K562 (cell line): ENCODE results near the gene METRNL. TPM values are rescaled to one million over a fixed set of nuclear protein-coding genes. Genes with fewer than 3 reads are reported as not detected.

Source experiments
- ATAC-seq: fragments of 200-7000 bp; cut with Tn5 transposase; 3 replicates; pipeline ENCODE4 v1.9.1; 2020; ENCODE audit warnings: moderate library complexity
- BruUV-seq: library from RNA; stranded (reverse); fragments of 400-500 nt; replicated peaks from 2 replicates; lab custom pipeline; 2021; lab: Mats Ljungman, UMichigan
- CTCF ChIA-PET: fragments of 300-600 bp; formaldehyde crosslinking; extraction: SDS; loops from one replicate; lab custom pipeline; 2021; ENCODE audit warnings: low intra/inter-chr PET ratio; lab: Yijun Ruan, JAX
- POLR2A ChIA-PET: fragments of 300-600, 350-650 bp; sonication (Branson Sonifier 250); formaldehyde crosslinking; extraction: SDS; loops from one replicate; lab custom pipeline; 2021; ENCODE audit warnings: antibody characterized with exemption, inconsistent platforms; lab: Yijun Ruan, JAX
- DNase-seq, 4 experiments: peaks; one replicate each; pipeline versions ENCODE4 v3.0.0 to v3.0.0-alpha.2; 2011 to 2018; ENCODE audit warnings: low spot score in 3 of 4, mixed read lengths in 3 of 4; ENCODE audit errors: extremely low read depth in 1 of 4
- FAIRE-seq: peaks from 2 replicates; lab custom pipeline; 2011; peaks lifted over from hg19 to GRCh38; lab: Jason Lieb, UNC
- H2AFZ ChIP-seq: 2 replicates; pipeline ENCODE4 v1.6.0; 2011; ENCODE audit warnings: low read depth, low read length, control low read depth, inconsistent platforms
- H3K27ac ChIP-seq: fragments of 200-600 bp; 3 replicates; pipeline ENCODE4 v1.8.0; 2011; ENCODE audit warnings: low read depth, mild to moderate bottlenecking, control low read depth, inconsistent platforms, low read length, moderate library complexity, mixed read lengths; ENCODE audit errors: extremely low read depth
- H3K27me3 ChIP-seq, 2 experiments: fragments of 300-600 bp in 1 of 2; 2 replicates in 1 of 2; 3 replicates in 1 of 2; pipeline versions ENCODE4 v1.6.0 to v1.8.0; 2011; ENCODE audit warnings: inconsistent platforms in 2 of 2, low read length in 2 of 2, mild to moderate bottlenecking in 1 of 2, mixed read lengths in 1 of 2, moderate library complexity in 1 of 2; ENCODE audit not compliant: control insufficient read depth in 2 of 2, insufficient read depth in 2 of 2
- H3K36me3 ChIP-seq: fragments of 300-600 bp; 3 replicates; pipeline ENCODE4 v1.8.0; 2011; ENCODE audit warnings: mild to moderate bottlenecking, low read length, inconsistent platforms; ENCODE audit not compliant: control insufficient read depth, insufficient read depth
- H3K4me1 ChIP-seq, 2 experiments: fragments of 200-600 bp in 1 of 2; replicated peaks in 1 of 2; 2 replicates in 1 of 2; 3 replicates in 1 of 2; pipeline versions ENCODE4 v1.5.1 to v1.8.0; 2011; ENCODE audit warnings: inconsistent platforms in 2 of 2, low read length in 2 of 2, mild to moderate bottlenecking in 1 of 2, mixed read lengths in 1 of 2, moderate library complexity in 1 of 2; ENCODE audit not compliant: control insufficient read depth in 2 of 2, insufficient read depth in 2 of 2
- H3K4me2 ChIP-seq: 2 replicates; pipeline ENCODE4 v1.6.1; 2011; ENCODE audit warnings: low read length, control low read depth, inconsistent platforms, mixed read lengths; ENCODE audit not compliant: insufficient read depth
- H3K4me3 ChIP-seq: fragments of 200-600 bp; sonication (generic), shearing (Covaris generic); 2 replicates; pipeline ENCODE4 v1.5.1; 2016; ENCODE audit warnings: control low read depth, inconsistent platforms
- H3K79me2 ChIP-seq: fragments of 200-600 bp; 3 replicates; pipeline ENCODE4 v1.8.0; 2011; ENCODE audit warnings: low read length, inconsistent platforms; ENCODE audit not compliant: control insufficient read depth, insufficient read depth
- H3K9ac ChIP-seq, 2 experiments: 2 replicates each; pipeline versions ENCODE4 v1.6.0 to v1.6.1; 2011; ENCODE audit warnings: low read depth in 2 of 2, low read length in 2 of 2, control low read depth in 1 of 2, inconsistent platforms in 1 of 2, mild to moderate bottlenecking in 1 of 2, mixed read lengths in 1 of 2; ENCODE audit not compliant: insufficient read depth in 1 of 2
- H3K9me1 ChIP-seq: one replicate; pipeline ENCODE4 v1.6.0; 2011; ENCODE audit warnings: inconsistent platforms, mild to moderate bottlenecking, low read length, moderate library complexity; ENCODE audit not compliant: control insufficient read depth, insufficient read depth
- H3K9me3 ChIP-seq: replicated peaks from 2 replicates; pipeline ENCODE4 v1.5.1; 2011; ENCODE audit warnings: low read depth, low read length, inconsistent platforms; ENCODE audit not compliant: control insufficient read depth, insufficient read depth
- H4K20me1 ChIP-seq: replicated peaks from 2 replicates; pipeline ENCODE4 v1.6.1; 2011; ENCODE audit warnings: low read length, inconsistent platforms, mixed read lengths; ENCODE audit not compliant: control insufficient read depth, insufficient read depth
- COPS2 ChIP-seq: fragments of 450-650 bp; conservative IDR thresholded peaks from 2 replicates; pipeline ENCODE4 v1.6.1; 2016; ENCODE audit warnings: mild to moderate bottlenecking, moderate library complexity
- FOXA1 ChIP-seq: fragments of 450-650 bp; IDR thresholded peaks from 2 replicates; pipeline ENCODE4 v1.6.1; 2016; ENCODE audit warnings: mild to moderate bottlenecking, borderline replicate concordance
- GABPB1 ChIP-seq: sonication (generic); formaldehyde crosslinking; IDR thresholded peaks from 2 replicates; pipeline ENCODE4 v1.8.0; 2022; ENCODE audit warnings: mild to moderate bottlenecking, missing genetic modification reagents
- HIVEP1 ChIP-seq: fragments of 250-450 bp; sonication (Bioruptor Pico); IDR thresholded peaks from 2 replicates; pipeline ENCODE4 v1.4.0; 2020; ENCODE audit warnings: mild to moderate bottlenecking
- IRF1 ChIP-seq: sonication (generic); formaldehyde crosslinking; IDR thresholded peaks from 2 replicates; pipeline ENCODE4 v1.8.0; 2022; ENCODE audit warnings: missing genetic modification reagents, mild to moderate bottlenecking, borderline replicate concordance
- KAT7 ChIP-seq: sonication (generic); formaldehyde crosslinking; IDR thresholded peaks from 2 replicates; pipeline ENCODE4 v1.8.0; 2022; ENCODE audit warnings: missing genetic modification reagents, mild to moderate bottlenecking, borderline replicate concordance
- MAFK ChIP-seq: IDR thresholded peaks from 2 replicates; pipeline ENCODE4 v1.6.1; 2011; ENCODE audit warnings: low read length, improper control_type of control experiment
- TCF3 ChIP-seq: sonication (generic); formaldehyde crosslinking; IDR thresholded peaks from 2 replicates; pipeline ENCODE4 v1.4.0; 2020; ENCODE audit warnings: mild to moderate bottlenecking, missing genetic modification reagents
- WGBS: fragments of 100-300 bp; shearing (Covaris generic); methylation state at CpG from one replicate; pipeline ENCODE4 v1.1.6; 2016; ENCODE audit warnings: low coverage, mixed read lengths; ENCODE audit not compliant: insufficient coverage; ENCODE audit errors: missing lambda C conversion rate; 5-methylcytosine and 5-hydroxymethylcytosine counted together
- in situ Hi-C: fragments of 300-500 bp; cut with MboI; formaldehyde crosslinking; loops from 4 replicates; pipeline ENCODE4 v1.15.0; 2018; ENCODE audit warnings: inconsistent platforms, mixed read lengths
- intact Hi-C: fragments of 100-400 bp; cut with micrococcal nuclease; formaldehyde crosslinking; loops from 2 replicates; pipeline ENCODE4 v1.14.2; 2022
- polyA plus RNA-seq, 8 experiments: library from polyadenylated mRNA; depleted of rRNA in 4 of 8; stranded (reverse) in 5 of 8; unstranded in 3 of 8; fragments of >200 nt; fragmentation: Nextera tagmentation in 2 of 8; fragmentation: Illumina TruSeq in 1 of 8; extraction: Ambion mirVana in 2 of 8; extraction: Trizol in 1 of 8; gene quantifications; 2 replicates each; pipeline versions ENCODE4 v1.2.1 to v1.2.3, GENCODE V29; 2011 to 2014; ENCODE audit warnings: inconsistent platforms in 1 of 8, missing spikeins in 1 of 8
- total RNA-seq, 7 experiments: library from RNA; depleted of rRNA in 6 of 7; stranded (reverse); fragments of >200 nt in 6 of 7; fragmentation: Illumina TruSeq in 2 of 7; extraction: Trizol in 2 of 7; gene quantifications; 2 replicates each; pipeline versions ENCODE4 v1.2.1 to v1.2.3, GENCODE V29; 2011 to 2021; ENCODE audit warnings: low replicate concordance in 1 of 7
- TF ChIP-seq, protein P1 (sequence below): sonication (generic); formaldehyde crosslinking; IDR thresholded peaks from 2 replicates; pipeline ENCODE4 v1.8.1; 2022; ENCODE audit warnings: missing genetic modification reagents

Gene METRNL
- total and polyA plus RNA-seq, 9 of the 15 experiments (the other 6 are each of a cell fraction or from before 2014, with no cell fraction given), result 0.17 to 31.8 (median 2.9) TPM

- ATAC-seq (no peak), DNase-seq (no peak), FAIRE-seq (no peak)
- Histone ChIP-seq H3K9me1 (peaks cover 9% of the 10 kb centered on the region), H4K20me1 (peaks cover 19% of the 10 kb centered on the region), H3K27me3 (no peaks in the 10 kb centered on the region), H3K4me1 (peaks cover 0 to 53% of the 10 kb centered on the region in 2 experiments; a peak in 2 of 5 replicates), H3K27ac (no peak overlapping the region), H3K79me2 (peaks cover 6% of the 10 kb centered on the region; the same call in 2 of the 3 replicates), H2AFZ (no peak overlapping the region), H3K9me3 (no peaks in the 10 kb centered on the region), H3K4me2 (no peak overlapping the region), H3K4me3 (no peak overlapping the region), H3K9ac (peak overlapping the region in 1 of 2 experiments; percentile 74; a peak in 2 of 4 replicates), H3K36me3 (peaks cover 54% of the 10 kb centered on the region; the same call in 1 of the 3 replicates)
- CTCF ChIA-PET, result no interaction called here
- POLR2A ChIA-PET, result interaction anchor here (0.5 kb wide), 1 partner anchor 881 kb away, joined by 3 read pairs; no protein-coding TSS in a partner anchor
- WGBS, result 81% methylated on average over 14 of the region's 22 CpGs
- no TSS peak for BruUV-seq
- in situ Hi-C loops, result no loop called here
- intact Hi-C loops, result no loop called here
- no peak for TF ChIP-seq FOXA1
- no peak for TF ChIP-seq GABPB1
- TF ChIP-seq, protein P1, sequence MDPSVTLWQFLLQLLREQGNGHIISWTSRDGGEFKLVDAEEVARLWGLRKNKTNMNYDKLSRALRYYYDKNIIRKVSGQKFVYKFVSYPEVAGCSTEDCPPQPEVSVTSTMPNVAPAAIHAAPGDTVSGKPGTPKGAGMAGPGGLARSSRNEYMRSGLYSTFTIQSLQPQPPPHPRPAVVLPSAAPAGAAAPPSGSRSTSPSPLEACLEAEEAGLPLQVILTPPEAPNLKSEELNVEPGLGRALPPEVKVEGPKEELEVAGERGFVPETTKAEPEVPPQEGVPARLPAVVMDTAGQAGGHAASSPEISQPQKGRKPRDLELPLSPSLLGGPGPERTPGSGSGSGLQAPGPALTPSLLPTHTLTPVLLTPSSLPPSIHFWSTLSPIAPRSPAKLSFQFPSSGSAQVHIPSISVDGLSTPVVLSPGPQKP, result no peak
- no peak for TF ChIP-seq TCF3 (CRISPR knock-in tag)
- TF ChIP-seq IRF1 (CRISPR knock-in tag), result no peak
- no peak for TF ChIP-seq MAFK
- TF ChIP-seq COPS2, result no peak
- no peak for TF ChIP-seq HIVEP1
- no peak for TF ChIP-seq KAT7 (CRISPR knock-in tag)
Measured at GRCh38 chr17:83092931-83093330, 13.5 kb downstream of the METRNL start.
